HG02763 (cell line): ENCODE measurements around the gene DIAPH3.
"Not testable (repeated sequence)": the region's sequence is repeated elsewhere in the genome, so short reads cannot be mapped to it uniquely, and the experiment has no call there.

Experiments
- ATAC-seq: cut with Tn5 transposase; IDR thresholded peaks from one replicate; pipeline ENCODE4 v1.9.1; 2021; ENCODE audit warnings: mild to moderate bottlenecking, moderate library complexity; ENCODE audit not compliant: unreplicated experiment

DIAPH3 gene

GRCh38 chr13:60095300-60095699 lies 68.4 kb downstream of the DIAPH3 start:
- ATAC-seq, result no peak

- ATAC-seq, result no peak
These were observed 69.2 kb downstream of the DIAPH3 start for GRCh38 chr13:60094385-60095088.

GRCh38 chr13:60093425-60094019 lies 70.2 kb downstream of the DIAPH3 start:
- ATAC-seq, result no peak

- ATAC-seq, result no peak
These were observed 72.2 kb downstream of the DIAPH3 start for GRCh38 chr13:60091573-60091972.

- no peak for ATAC-seq
These were observed 73.2 kb downstream of the DIAPH3 start for GRCh38 chr13:60090574-60090973.

- not testable (repeated sequence) for ATAC-seq
These were observed 79.9 kb downstream of the DIAPH3 start for GRCh38 chr13:60083780-60084179.

- ATAC-seq, result no peak
These were observed 82.9 kb downstream of the DIAPH3 start for GRCh38 chr13:60080850-60081249.

- ATAC-seq, result no peak
These were observed 85.5 kb downstream of the DIAPH3 start for GRCh38 chr13:60078226-60078625.

GRCh38 chr13:60075850-60076249 lies 87.9 kb downstream of the DIAPH3 start:
- no peak for ATAC-seq

GRCh38 chr13:60074397-60074796 lies 89.3 kb downstream of the DIAPH3 start:
- ATAC-seq, result no peak

GRCh38 chr13:60066226-60066625 lies 97.5 kb downstream of the DIAPH3 start:
- no peak for ATAC-seq

GRCh38 chr13:60062502-60062901 lies 101.2 kb downstream of the DIAPH3 start:
- ATAC-seq, result no peak

- no peak for ATAC-seq
These were observed 102.0 kb downstream of the DIAPH3 start for GRCh38 chr13:60061737-60062136.

GRCh38 chr13:60051754-60052285 lies 111.9 kb downstream of the DIAPH3 start:
- ATAC-seq, result no peak

- ATAC-seq, result not testable (repeated sequence)
These were observed 115.4 kb downstream of the DIAPH3 start for GRCh38 chr13:60048353-60048752.

- no peak for ATAC-seq
These were observed 115.8 kb downstream of the DIAPH3 start for GRCh38 chr13:60047918-60048317.

- ATAC-seq, result no peak
These were observed 119.4 kb downstream of the DIAPH3 start for GRCh38 chr13:60044321-60044720.

- ATAC-seq, result no peak
These were observed 120.5 kb downstream of the DIAPH3 start for GRCh38 chr13:60043262-60043661.

- ATAC-seq, result not testable (repeated sequence)
These were observed 123.1 kb downstream of the DIAPH3 start for GRCh38 chr13:60040668-60041067.

GRCh38 chr13:60035874-60036273 lies 127.9 kb downstream of the DIAPH3 start:
- no peak for ATAC-seq

- ATAC-seq, result no peak
These were observed 130.9 kb downstream of the DIAPH3 start for GRCh38 chr13:60032851-60033250.

- ATAC-seq, result no peak
These were observed 135.7 kb downstream of the DIAPH3 start for GRCh38 chr13:60028021-60028420.
